ENCODE results near the gene OR2B6.

The OR2B6 gene

GRCh38 chr6:28001351-28001750, 44.3 kb downstream of the OR2B6 start:
- no peak for DNase-seq

GRCh38 chr6:28001751-28002150, 44.7 kb downstream of the OR2B6 start:
- peak; percentile 48 for DNase-seq

DNA sequence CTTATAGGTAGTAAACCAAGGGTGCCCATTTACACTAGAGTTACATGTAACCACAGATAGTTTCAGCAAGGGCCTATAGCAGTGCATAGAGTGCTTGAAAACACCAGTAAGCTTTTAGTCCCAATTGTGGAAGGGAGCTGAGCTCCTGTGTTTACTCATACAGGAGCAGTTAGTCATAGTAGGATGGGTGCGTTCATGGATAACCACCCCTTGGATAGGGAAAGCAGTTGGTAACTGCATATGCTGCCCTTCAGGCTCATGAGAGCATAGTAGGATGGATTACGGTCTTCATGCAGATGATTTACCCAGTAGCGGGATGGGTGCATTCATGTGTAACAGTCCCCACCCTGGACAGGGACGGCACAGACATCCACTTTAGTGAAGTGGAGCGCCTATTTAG, 45.1 kb downstream of the OR2B6 start:
- DNase-seq, result no peak

GRCh38 chr6:28003059-28003458, 46.0 kb downstream of the OR2B6 start:
- DNase-seq, result peak; percentile 24

- peak; percentile 12 for DNase-seq
These were observed 46.6 kb downstream of the OR2B6 start for GRCh38 chr6:28003661-28004060.

GRCh38 chr6:28004350-28005151, 47.5 kb downstream of the OR2B6 start:
- no peak for DNase-seq

DNA sequence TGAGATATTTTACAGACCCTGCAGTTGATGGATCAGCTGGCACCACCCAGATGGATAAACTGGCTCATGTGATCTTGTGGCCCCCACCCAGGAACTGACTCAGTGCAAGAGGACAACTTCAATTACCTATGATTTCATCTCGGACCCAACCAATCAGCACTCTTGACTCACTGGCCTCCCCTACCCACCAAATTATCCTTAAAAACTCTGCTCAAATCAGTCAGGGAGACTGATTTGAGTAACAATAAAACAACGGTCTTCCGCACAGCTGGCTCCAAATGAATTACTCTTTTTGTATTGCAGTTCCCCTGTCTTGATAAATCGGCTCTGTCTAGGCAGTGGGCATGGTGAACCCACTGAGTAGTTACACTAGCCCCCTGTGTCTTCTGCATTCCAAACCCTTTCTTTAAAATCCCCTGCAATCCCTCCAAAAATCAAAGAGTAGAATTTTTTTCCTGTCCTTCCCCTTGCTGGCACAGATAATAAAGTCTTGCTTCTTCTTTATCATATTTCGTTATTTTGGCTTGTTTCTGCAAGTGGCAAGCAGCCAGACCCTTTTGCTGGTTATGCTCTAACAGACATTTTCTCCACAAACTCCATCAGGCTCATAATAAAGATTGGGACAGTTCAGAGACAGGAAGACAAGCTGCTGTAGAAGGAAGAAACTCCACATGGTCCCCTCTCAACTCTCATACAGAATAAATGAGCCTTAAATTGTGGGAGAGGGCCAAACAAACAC, 48.3 kb downstream of the OR2B6 start:
- no peak for DNase-seq

DNA sequence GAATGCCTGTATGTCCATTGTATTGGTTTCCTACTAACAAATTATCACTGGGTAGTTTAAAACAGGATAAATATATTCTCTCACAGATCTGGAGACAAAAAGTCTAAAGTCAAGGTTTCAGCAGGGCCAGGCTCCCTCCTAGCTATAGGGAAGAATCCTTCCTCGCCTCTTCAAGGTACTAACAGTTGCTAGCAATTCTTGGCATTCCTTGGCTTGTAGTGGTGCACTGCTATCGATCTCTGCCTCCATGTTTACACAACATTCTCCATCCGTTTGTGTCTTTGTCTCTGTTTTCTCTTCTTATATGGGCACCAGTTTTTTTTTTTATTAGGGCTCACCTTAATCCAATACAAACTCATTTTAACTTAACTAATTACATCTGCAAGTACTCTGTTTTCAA, 48.9 kb downstream of the OR2B6 start:
- DNase-seq, result no peak

Measured in NCI-H69 (cell line).